ENCODE measurements around the gene COL4A2. TPM values are rescaled to one million over a fixed set of nuclear protein-coding genes. Genes with fewer than 3 reads are reported as not detected.

COL4A2 gene
- total RNA-seq, 1 experiment from 2014 or later, result 1.6 TPM

DNA sequence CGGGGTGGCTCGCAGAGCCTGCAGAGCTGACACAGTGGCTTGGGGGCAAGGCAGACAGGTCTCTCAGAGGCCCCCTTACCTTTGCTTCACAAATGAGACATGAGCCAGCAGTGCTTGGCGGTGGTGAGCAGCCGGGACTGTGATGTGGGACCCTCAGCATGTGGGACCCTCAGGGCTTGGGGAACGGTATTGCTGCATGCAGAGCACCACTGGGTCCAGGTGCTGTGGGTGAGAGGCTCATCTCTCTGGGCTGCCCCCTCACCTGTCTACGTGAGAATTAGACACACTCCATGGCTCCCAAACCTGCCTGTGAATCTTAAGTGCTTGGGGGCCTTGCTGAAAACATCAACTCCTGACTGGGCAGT lies 106.6 kb downstream of the COL4A2 start:
- H4K20me1 ChIP-seq (ENCODE audit: insufficient read depth), result no peaks in the 10 kb centered on the region
- no peak for DNase-seq (ENCODE audit: low read depth, low spot score)
- no peak for ATAC-seq
- H3K27ac ChIP-seq (ENCODE audit: low read depth, low read length), result no peak overlapping the region
- no peaks in the 10 kb centered on the region for H3K27me3 ChIP-seq (ENCODE audit: insufficient read depth, low read length)
- H3K4me1 ChIP-seq (ENCODE audit: control insufficient read depth in 1 of 2, insufficient read depth in 2 of 2, low read length in 2 of 2), result peaks cover 3 to 25% of the 10 kb centered on the region in 2 experiments; a peak in 3 of 4 replicates
- no peaks in the 10 kb centered on the region for H3K9me3 ChIP-seq (ENCODE audit: control insufficient read depth in 1 of 2, insufficient read depth in 1 of 2, low read depth in 1 of 2, low read length in 2 of 2)
- H3K9ac ChIP-seq (ENCODE audit: low read length), result no peak overlapping the region
- no peak overlapping the region for H3K4me2 ChIP-seq (ENCODE audit: low read length)
- ChIA-PET POLR2A (no interaction called here), CTCF (no interaction called here), RAD21 (ENCODE audit: low non-redundant PET in 1 of 2, low total read pairs in 2 of 2, uncharacterized antibody in 2 of 2, unreplicated experiment in 2 of 2) (no interaction called here)
- H3K9me2 ChIP-seq (ENCODE audit: insufficient read depth), result no peaks in the 10 kb centered on the region
- no TSS peak for BruUV-seq (replicated peaks)
- H3K36me3 ChIP-seq (ENCODE audit: control insufficient read depth in 1 of 2, insufficient read depth in 2 of 2, low read length in 2 of 2), result no peaks in the 10 kb centered on the region
- H3K79me2 ChIP-seq (ENCODE audit: insufficient read depth, low read length), result no peaks in the 10 kb centered on the region
- intact Hi-C loops (cut with micrococcal nuclease), result no loop called here
- H3K4me3 ChIP-seq (replicated peaks in 1 of 2; ENCODE audit: low read depth in 1 of 2, low read length in 2 of 2), result no peak overlapping the region
- TF ChIP-seq, protein P1, sequence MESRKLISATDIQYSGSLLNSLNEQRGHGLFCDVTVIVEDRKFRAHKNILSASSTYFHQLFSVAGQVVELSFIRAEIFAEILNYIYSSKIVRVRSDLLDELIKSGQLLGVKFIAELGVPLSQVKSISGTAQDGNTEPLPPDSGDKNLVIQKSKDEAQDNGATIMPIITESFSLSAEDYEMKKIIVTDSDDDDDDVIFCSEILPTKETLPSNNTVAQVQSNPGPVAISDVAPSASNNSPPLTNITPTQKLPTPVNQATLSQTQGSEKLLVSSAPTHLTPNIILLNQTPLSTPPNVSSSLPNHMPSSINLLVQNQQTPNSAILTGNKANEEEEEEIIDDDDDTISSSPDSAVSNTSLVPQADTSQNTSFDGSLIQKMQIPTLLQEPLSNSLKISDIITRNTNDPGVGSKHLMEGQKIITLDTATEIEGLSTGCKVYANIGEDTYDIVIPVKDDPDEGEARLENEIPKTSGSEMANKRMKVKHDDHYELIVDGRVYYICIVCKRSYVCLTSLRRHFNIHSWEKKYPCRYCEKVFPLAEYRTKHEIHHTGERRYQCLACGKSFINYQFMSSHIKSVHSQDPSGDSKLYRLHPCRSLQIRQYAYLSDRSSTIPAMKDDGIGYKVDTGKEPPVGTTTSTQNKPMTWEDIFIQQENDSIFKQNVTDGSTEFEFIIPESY (IDR thresholded peaks at IDR 0.05; ENCODE audit: extremely low read depth, insufficient replicate concordance, low read length), result no peak
- TF ChIP-seq JUND (IDR thresholded peaks at IDR 0.05) (no peak), SP1 (IDR thresholded peaks at IDR 0.05; ENCODE audit: low read depth) (no peak), EGR1 (IDR thresholded peaks at IDR 0.05; ENCODE audit: low read depth) (no peak)
- TF ChIP-seq, protein P2, sequence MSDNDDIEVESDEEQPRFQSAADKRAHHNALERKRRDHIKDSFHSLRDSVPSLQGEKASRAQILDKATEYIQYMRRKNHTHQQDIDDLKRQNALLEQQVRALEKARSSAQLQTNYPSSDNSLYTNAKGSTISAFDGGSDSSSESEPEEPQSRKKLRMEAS (IDR thresholded peaks at IDR 0.05), result no peak
- TF ChIP-seq, protein P3, sequence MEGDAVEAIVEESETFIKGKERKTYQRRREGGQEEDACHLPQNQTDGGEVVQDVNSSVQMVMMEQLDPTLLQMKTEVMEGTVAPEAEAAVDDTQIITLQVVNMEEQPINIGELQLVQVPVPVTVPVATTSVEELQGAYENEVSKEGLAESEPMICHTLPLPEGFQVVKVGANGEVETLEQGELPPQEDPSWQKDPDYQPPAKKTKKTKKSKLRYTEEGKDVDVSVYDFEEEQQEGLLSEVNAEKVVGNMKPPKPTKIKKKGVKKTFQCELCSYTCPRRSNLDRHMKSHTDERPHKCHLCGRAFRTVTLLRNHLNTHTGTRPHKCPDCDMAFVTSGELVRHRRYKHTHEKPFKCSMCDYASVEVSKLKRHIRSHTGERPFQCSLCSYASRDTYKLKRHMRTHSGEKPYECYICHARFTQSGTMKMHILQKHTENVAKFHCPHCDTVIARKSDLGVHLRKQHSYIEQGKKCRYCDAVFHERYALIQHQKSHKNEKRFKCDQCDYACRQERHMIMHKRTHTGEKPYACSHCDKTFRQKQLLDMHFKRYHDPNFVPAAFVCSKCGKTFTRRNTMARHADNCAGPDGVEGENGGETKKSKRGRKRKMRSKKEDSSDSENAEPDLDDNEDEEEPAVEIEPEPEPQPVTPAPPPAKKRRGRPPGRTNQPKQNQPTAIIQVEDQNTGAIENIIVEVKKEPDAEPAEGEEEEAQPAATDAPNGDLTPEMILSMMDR (IDR thresholded peaks at IDR 0.05 in 2 of 3, conservative IDR thresholded peaks at IDR 0.05 in 1 of 3; ENCODE audit: borderline replicate concordance in 1 of 3, insufficient read depth in 1 of 3, low read depth in 2 of 3, low read length in 2 of 3), result no peak
- no peak overlapping the region for H2AFZ ChIP-seq (ENCODE audit: low read depth, low read length, poor library complexity, severe bottlenecking)
